H9 (cell line): ENCODE results near the gene DFFB. TPM values are rescaled to one million over a fixed set of nuclear protein-coding genes. Genes with fewer than 3 reads are reported as not detected.

Source experiments
- DNase-seq: peaks from one replicate; pipeline ENCODE4 v3.0.0-alpha.2; 2017
- H2AFZ ChIP-seq: one replicate; pipeline ENCODE4 v1.6.1; 2013; ENCODE audit warnings: mild to moderate bottlenecking, low read length, control low read depth, moderate library complexity
- H2AK5ac ChIP-seq: 2 replicates; pipeline ENCODE4 v1.6.1; 2013; ENCODE audit warnings: low read length, control low read depth, mixed read lengths; ENCODE audit not compliant: insufficient read length
- H2BK120ac ChIP-seq: one replicate; pipeline ENCODE4 v1.6.1; 2013; ENCODE audit warnings: low read depth, mild to moderate bottlenecking, low read length, control low read depth, inconsistent platforms; ENCODE audit not compliant: poor library complexity, severe bottlenecking
- H2BK12ac ChIP-seq: 2 replicates; pipeline ENCODE4 v1.6.1; 2013; ENCODE audit warnings: low read length, control low read depth, mixed read lengths, low read depth; ENCODE audit not compliant: insufficient read length
- H2BK15ac ChIP-seq: 2 replicates; pipeline ENCODE4 v1.6.1; 2013; ENCODE audit warnings: low read depth, low read length, control low read depth
- H2BK20ac ChIP-seq: one replicate; pipeline ENCODE4 v1.6.1; 2013; ENCODE audit warnings: low read depth, mild to moderate bottlenecking, low read length, control low read depth, inconsistent platforms; ENCODE audit not compliant: poor library complexity, severe bottlenecking
- H2BK5ac ChIP-seq: 2 replicates; pipeline ENCODE4 v1.6.1; 2013; ENCODE audit warnings: low read length, control low read depth, mixed read lengths; ENCODE audit not compliant: insufficient read length
- H3K14ac ChIP-seq: 2 replicates; pipeline ENCODE4 v1.6.1; 2013; ENCODE audit warnings: low read length, control low read depth; ENCODE audit not compliant: insufficient read depth
- H3K18ac ChIP-seq: 2 replicates; pipeline ENCODE4 v1.6.1; 2013; ENCODE audit warnings: low read depth, mild to moderate bottlenecking, mixed read lengths, low read length, control low read depth; ENCODE audit not compliant: insufficient read length
- H3K23ac ChIP-seq: 2 replicates; pipeline ENCODE4 v1.6.1; 2013; ENCODE audit warnings: low read length, control low read depth, mixed read lengths, low read depth; ENCODE audit not compliant: insufficient read length
- H3K23me2 ChIP-seq: 2 replicates; pipeline ENCODE4 v1.6.1; 2013; ENCODE audit warnings: low read depth, mild to moderate bottlenecking, mixed read lengths, low read length, control low read depth; ENCODE audit not compliant: insufficient read length, poor library complexity, severe bottlenecking
- H3K27ac ChIP-seq: 2 replicates; pipeline ENCODE4 v1.5.1; 2013; ENCODE audit warnings: low read length, control low read depth, mixed read lengths, low read depth; ENCODE audit not compliant: insufficient read length
- H3K27me3 ChIP-seq: 2 replicates; pipeline ENCODE4 v1.6.1; 2013; ENCODE audit warnings: low read length, control low read depth, inconsistent platforms; ENCODE audit not compliant: insufficient read depth
- H3K4ac ChIP-seq: 2 replicates; pipeline ENCODE4 v1.6.1; 2013; ENCODE audit warnings: low read depth, mild to moderate bottlenecking, control low read depth, inconsistent platforms, low read length, moderate library complexity
- H3K4me1 ChIP-seq: 2 replicates; pipeline ENCODE4 v1.6.1; 2013; ENCODE audit warnings: low read length, control low read depth, inconsistent platforms; ENCODE audit not compliant: insufficient read depth
- H3K4me2 ChIP-seq: 2 replicates; pipeline ENCODE4 v1.6.1; 2013; ENCODE audit warnings: low read length, control low read depth, mixed read lengths; ENCODE audit not compliant: insufficient read length, insufficient read depth
- H3K56ac ChIP-seq: 2 replicates; pipeline ENCODE4 v1.6.1; 2013; ENCODE audit warnings: low read depth, mild to moderate bottlenecking, mixed read lengths, low read length, control low read depth; ENCODE audit not compliant: insufficient read length
- H3K79me1 ChIP-seq: 2 replicates; pipeline ENCODE4 v1.6.1; 2013; ENCODE audit warnings: low read depth, mild to moderate bottlenecking, moderate library complexity, low read length, control low read depth, inconsistent platforms; ENCODE audit not compliant: insufficient read depth, poor library complexity, severe bottlenecking
- H3K79me2 ChIP-seq: 2 replicates; pipeline ENCODE4 v1.6.1; 2013; ENCODE audit warnings: low read length, control low read depth, inconsistent platforms; ENCODE audit not compliant: insufficient read depth
- H3K9ac ChIP-seq: 2 replicates; pipeline ENCODE4 v1.6.1; 2013; ENCODE audit warnings: low read length, control low read depth, mixed read lengths; ENCODE audit not compliant: insufficient read length; ENCODE audit errors: extremely low read depth
- H3K9me3 ChIP-seq: one replicate; pipeline ENCODE4 v1.6.1; 2013; ENCODE audit warnings: low read depth, low read length, inconsistent platforms; ENCODE audit not compliant: control insufficient read depth
- H3T11ph ChIP-seq: one replicate; pipeline ENCODE4 v1.6.1; 2013; ENCODE audit warnings: mild to moderate bottlenecking, low read length, control low read depth, inconsistent platforms
- H4K20me1 ChIP-seq: one replicate; pipeline ENCODE4 v1.6.1; 2013; ENCODE audit not compliant: control insufficient read depth, insufficient read length, insufficient read depth
- H4K5ac ChIP-seq: 2 replicates; pipeline ENCODE4 v1.6.1; 2013; ENCODE audit warnings: low read depth, mild to moderate bottlenecking, mixed read lengths, low read length, control low read depth; ENCODE audit not compliant: insufficient read length
- H4K8ac ChIP-seq: replicated peaks from 2 replicates; pipeline ENCODE4 v1.6.1; 2013; ENCODE audit warnings: low read length, control low read depth, mixed read lengths, low read depth; ENCODE audit not compliant: insufficient read length
- H4K91ac ChIP-seq: 2 replicates; pipeline ENCODE4 v1.6.1; 2013; ENCODE audit warnings: low read depth, mild to moderate bottlenecking, moderate library complexity, mixed read lengths, low read length, control low read depth; ENCODE audit not compliant: insufficient read length
- H3K27ac Mint-ChIP-seq, 3 experiments: 2 replicates in 2 of 3; 3 replicates in 1 of 3; pipeline ENCODE4 v1.8.0; 2020 to 2021; ENCODE audit warnings: mixed read lengths in 3 of 3, mild to moderate bottlenecking in 1 of 3, moderate library complexity in 1 of 3
- H3K27me3 Mint-ChIP-seq: 2 replicates; pipeline ENCODE4 v1.8.0; 2021; ENCODE audit warnings: low read depth, mild to moderate bottlenecking, moderate library complexity, mixed read lengths
- H3K36me3 Mint-ChIP-seq, 3 experiments: 2 replicates in 2 of 3; 3 replicates in 1 of 3; pipeline ENCODE4 v1.8.0; 2020 to 2021; ENCODE audit warnings: low read depth in 3 of 3, mixed read lengths in 3 of 3; ENCODE audit not compliant: insufficient read depth in 1 of 3
- H3K4me1 Mint-ChIP-seq, 2 experiments: 2 replicates each; pipeline ENCODE4 v1.8.0; 2020; ENCODE audit warnings: mixed read lengths in 2 of 2
- H3K4me3 Mint-ChIP-seq, 2 experiments: 2 replicates in 1 of 2; 3 replicates in 1 of 2; pipeline ENCODE4 v1.8.0; 2020 to 2021; ENCODE audit warnings: mild to moderate bottlenecking in 2 of 2, mixed read lengths in 2 of 2, moderate library complexity in 1 of 2
- H3K9me3 Mint-ChIP-seq, 2 experiments: 2 replicates in 1 of 2; 3 replicates in 1 of 2; pipeline ENCODE4 v1.8.0; 2020; ENCODE audit warnings: mild to moderate bottlenecking in 2 of 2, mixed read lengths in 2 of 2, moderate library complexity in 1 of 2
- WGBS: extraction: QIAGEN DNeasy Blood & Tissue Kit; methylation state at CpG from one replicate; pipeline ENCODE4 v1.1.7; 2013; ENCODE audit warnings: missing lambda C conversion rate, low lambda C conversion rate, mixed read lengths; ENCODE audit not compliant: insufficient read length; ENCODE audit errors: extremely low coverage; 5-methylcytosine and 5-hydroxymethylcytosine counted together
- total RNA-seq: library from RNA; stranded (reverse); gene quantifications from 2 replicates; pipeline ENCODE4 v1.2.1, GENCODE V29; 2021
- TF ChIP-seq, protein P1 (sequence below): fragments of 200-600 bp; sonication (generic); conservative IDR thresholded peaks from 3 replicates; pipeline ENCODE4 v1.8.0; 2021; ENCODE audit warnings: antibody characterized with exemption, mild to moderate bottlenecking

Gene DFFB
- total RNA-seq, 1 experiment from 2014 or later, result 9.7 TPM

DNA sequence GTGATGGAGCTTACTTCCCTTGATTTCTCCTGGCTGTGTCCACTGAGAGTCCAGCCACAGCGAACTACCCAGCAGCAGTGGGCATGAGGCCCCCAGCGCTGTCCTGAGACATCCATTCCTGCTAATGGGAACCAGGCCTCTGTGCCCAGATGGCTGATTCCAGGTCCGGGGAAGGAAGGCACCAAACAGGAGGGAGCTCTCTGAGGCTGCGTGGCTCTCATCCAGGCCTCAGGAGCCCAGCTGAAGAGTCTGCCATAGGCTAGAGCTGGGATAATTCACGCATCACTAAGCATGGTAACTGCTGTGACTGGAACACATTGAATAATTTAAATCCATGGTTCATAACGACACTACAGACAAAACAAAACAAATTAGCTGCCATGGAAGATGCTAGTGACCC lies 36.3 kb upstream of the DFFB start:
- WGBS, result no CpG with 5 or more reads among the region's 6 CpGs
- Histone ChIP-seq H2AK5ac (no peak overlapping the region), H2BK20ac (no peak overlapping the region), H4K20me1 (no peaks in the 10 kb centered on the region), H3K14ac (no peak overlapping the region), H4K8ac (no peak overlapping the region), H3K23me2 (no peaks in the 10 kb centered on the region), H3K27me3 (no peaks in the 10 kb centered on the region), H3K9ac (no peak overlapping the region), H3K27ac (no peak overlapping the region), H2BK15ac (no peak overlapping the region), H3K9me3 (no peaks in the 10 kb centered on the region), H2BK5ac (no peak overlapping the region), H2BK120ac (no peak overlapping the region), H3T11ph (no peak overlapping the region), H3K18ac (no peak overlapping the region), H3K56ac (no peak overlapping the region), H3K23ac (no peak overlapping the region), H2BK12ac (no peak overlapping the region), H3K79me2 (no peaks in the 10 kb centered on the region), H2AFZ (no peak overlapping the region), H4K91ac (no peak overlapping the region), H3K4ac (no peak overlapping the region), H3K4me1 (no peaks in the 10 kb centered on the region), H4K5ac (no peak overlapping the region), H3K4me2 (no peak overlapping the region), H3K79me1 (no peaks in the 10 kb centered on the region)
- no peak overlapping the region; a peak in 1 of 7 replicates for H3K27ac Mint-ChIP-seq
- H3K4me3 Mint-ChIP-seq, result no peak overlapping the region
- peaks cover 7 to 35% (median 17%) of the 10 kb centered on the region in 3 experiments; a peak in 6 of 7 replicates for H3K36me3 Mint-ChIP-seq
- H3K9me3 Mint-ChIP-seq, result no peaks in the 10 kb centered on the region
- 0 out of 4 replicates have a peak, but pooled peaks cover 0 to 2% of the 10 kb centered on the region in 2 experiments for H3K4me1 Mint-ChIP-seq
- TF ChIP-seq, protein P1, sequence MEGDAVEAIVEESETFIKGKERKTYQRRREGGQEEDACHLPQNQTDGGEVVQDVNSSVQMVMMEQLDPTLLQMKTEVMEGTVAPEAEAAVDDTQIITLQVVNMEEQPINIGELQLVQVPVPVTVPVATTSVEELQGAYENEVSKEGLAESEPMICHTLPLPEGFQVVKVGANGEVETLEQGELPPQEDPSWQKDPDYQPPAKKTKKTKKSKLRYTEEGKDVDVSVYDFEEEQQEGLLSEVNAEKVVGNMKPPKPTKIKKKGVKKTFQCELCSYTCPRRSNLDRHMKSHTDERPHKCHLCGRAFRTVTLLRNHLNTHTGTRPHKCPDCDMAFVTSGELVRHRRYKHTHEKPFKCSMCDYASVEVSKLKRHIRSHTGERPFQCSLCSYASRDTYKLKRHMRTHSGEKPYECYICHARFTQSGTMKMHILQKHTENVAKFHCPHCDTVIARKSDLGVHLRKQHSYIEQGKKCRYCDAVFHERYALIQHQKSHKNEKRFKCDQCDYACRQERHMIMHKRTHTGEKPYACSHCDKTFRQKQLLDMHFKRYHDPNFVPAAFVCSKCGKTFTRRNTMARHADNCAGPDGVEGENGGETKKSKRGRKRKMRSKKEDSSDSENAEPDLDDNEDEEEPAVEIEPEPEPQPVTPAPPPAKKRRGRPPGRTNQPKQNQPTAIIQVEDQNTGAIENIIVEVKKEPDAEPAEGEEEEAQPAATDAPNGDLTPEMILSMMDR, result no peak
- no peaks in the 10 kb centered on the region; the same call in 1 of the 2 replicates for H3K27me3 Mint-ChIP-seq
- no peak for DNase-seq
